GM23338 (cell line): ENCODE measurements around the gene BICDL1. TPM values are rescaled to one million over a fixed set of nuclear protein-coding genes. Genes with fewer than 3 reads are reported as not detected.

Experiments
- ATAC-seq: fragments of 200-7000 bp; cut with Tn5 transposase; 3 replicates; pipeline ENCODE4 v1.9.1; 2020
- DNase-seq: peaks from one replicate; pipeline ENCODE4 v3.0.0-alpha.2; 2015; ENCODE audit warnings: low spot score
- H2AFZ ChIP-seq: fragments of 200-600 bp; sonication (generic); 2 replicates; pipeline ENCODE4 v1.8.0; 2016; ENCODE audit warnings: antibody characterized with exemption, mild to moderate bottlenecking, moderate library complexity
- H3F3A ChIP-seq: fragments of 200-600 bp; sonication (generic); replicated peaks from 2 replicates; pipeline ENCODE4 v1.8.0; 2017; ENCODE audit warnings: antibody characterized with exemption, mixed run types, low read depth
- H3K27ac ChIP-seq: fragments of 200-600 bp; sonication (generic); 2 replicates; pipeline ENCODE4 v1.6.1; 2016; ENCODE audit warnings: low read depth
- H3K27me3 ChIP-seq: fragments of 200-600 bp; sonication (generic); 2 replicates; pipeline ENCODE4 v1.8.0; 2016; ENCODE audit warnings: mild to moderate bottlenecking, mixed run types, moderate library complexity; ENCODE audit not compliant: insufficient read depth
- H3K36me3 ChIP-seq: fragments of 200-600 bp; sonication (generic); 2 replicates; pipeline ENCODE4 v1.8.0; 2016; ENCODE audit warnings: mild to moderate bottlenecking; ENCODE audit not compliant: insufficient read depth
- H3K4me1 ChIP-seq: fragments of 200-600 bp; sonication (generic); 2 replicates; pipeline ENCODE4 v1.8.0; 2016; ENCODE audit warnings: mild to moderate bottlenecking, moderate library complexity; ENCODE audit not compliant: insufficient read depth
- H3K4me2 ChIP-seq: fragments of 200-600 bp; sonication (generic); 2 replicates; pipeline ENCODE4 v1.7.1; 2017; ENCODE audit warnings: mixed run types
- H3K4me3 ChIP-seq: fragments of 200-600 bp; sonication (generic); 2 replicates; pipeline ENCODE4 v1.6.1; 2016; ENCODE audit warnings: mixed run types
- H3K79me2 ChIP-seq: fragments of 200-600 bp; sonication (generic); replicated peaks from 2 replicates; pipeline ENCODE4 v1.8.0; 2017; ENCODE audit warnings: mild to moderate bottlenecking; ENCODE audit not compliant: insufficient read depth
- H3K9me2 ChIP-seq: fragments of 200-600 bp; sonication (generic); 2 replicates; pipeline ENCODE4 v1.8.0; 2017; ENCODE audit not compliant: insufficient read depth
- H4K20me1 ChIP-seq: fragments of 200-600 bp; sonication (generic); replicated peaks from 2 replicates; pipeline ENCODE4 v1.8.0; 2017; ENCODE audit warnings: mild to moderate bottlenecking; ENCODE audit not compliant: insufficient read depth
- H3K27ac Mint-ChIP-seq: 2 replicates; pipeline ENCODE4 v1.8.0; 2020; ENCODE audit warnings: inconsistent platforms, mild to moderate bottlenecking, moderate library complexity, mixed read lengths
- H3K27me3 Mint-ChIP-seq: 3 replicates; pipeline ENCODE4 v1.8.0; 2022; ENCODE audit warnings: low read depth, mild to moderate bottlenecking, moderate library complexity, mixed read lengths, inconsistent platforms; ENCODE audit not compliant: insufficient read depth, poor library complexity
- H3K36me3 Mint-ChIP-seq: 3 replicates; pipeline ENCODE4 v1.8.0; 2021; ENCODE audit warnings: low read depth, mild to moderate bottlenecking, inconsistent platforms, moderate library complexity, mixed read lengths
- H3K4me1 Mint-ChIP-seq: 3 replicates; pipeline ENCODE4 v1.8.0; 2020; ENCODE audit warnings: mild to moderate bottlenecking, inconsistent platforms, mixed read lengths
- H3K4me3 Mint-ChIP-seq: 3 replicates; pipeline ENCODE4 v1.8.0; 2021; ENCODE audit warnings: moderate library complexity, mild to moderate bottlenecking, inconsistent platforms, mixed read lengths
- H3K9me3 Mint-ChIP-seq: 3 replicates; pipeline ENCODE4 v1.8.0; 2020; ENCODE audit warnings: moderate library complexity, mild to moderate bottlenecking, inconsistent platforms, mixed read lengths
- EZH2 ChIP-seq: fragments of 200-600 bp; sonication (generic); IDR thresholded peaks from one replicate; pipeline ENCODE4 v1.8.0; 2017; ENCODE audit warnings: antibody characterized with exemption, mild to moderate bottlenecking, low read depth; ENCODE audit not compliant: unreplicated experiment
- EZH2phosphoT487 ChIP-seq: fragments of 200-600 bp; sonication (generic); IDR thresholded peaks from one replicate; pipeline ENCODE4 v1.8.1; 2018; ENCODE audit warnings: antibody characterized with exemption; ENCODE audit not compliant: unreplicated experiment
- JUNB ChIP-seq: IDR thresholded peaks from one replicate; pipeline ENCODE4 v1.6.1; 2016; ENCODE audit warnings: antibody characterized with exemption; ENCODE audit not compliant: unreplicated experiment
- NANOG ChIP-seq: IDR thresholded peaks from 2 replicates; pipeline ENCODE4 v1.6.1; 2016; ENCODE audit warnings: antibody characterized with exemption, borderline replicate concordance
- ZNF114 ChIP-seq: fragments of 250-450 bp; sonication (Bioruptor Pico); IDR thresholded peaks from 2 replicates; pipeline ENCODE4 v1.5.0; 2020; ENCODE audit warnings: mild to moderate bottlenecking, moderate library complexity
- polyA plus RNA-seq: library from polyadenylated mRNA; unstranded; fragments of >200 nt; fragmentation: Nextera tagmentation; extraction: Ambion mirVana; gene quantifications from 2 replicates; pipeline ENCODE4 v1.2.1, GENCODE V29; 2016
- total RNA-seq: library from RNA; depleted of rRNA; stranded (reverse); fragments of >200 nt; shearing (Covaris generic); gene quantifications from 2 replicates; pipeline ENCODE4 v1.2.3, GENCODE V29; 2014
- TF ChIP-seq, protein P1 (sequence below): IDR thresholded peaks from 2 replicates; pipeline ENCODE4 v1.6.1; 2016; ENCODE audit warnings: antibody characterized with exemption
- TF ChIP-seq, protein P2 (sequence below): fragments of 250-450 bp; sonication (Bioruptor Pico); IDR thresholded peaks from 2 replicates; pipeline ENCODE4 v1.5.0; 2020; ENCODE audit warnings: mild to moderate bottlenecking, moderate library complexity
- TF ChIP-seq, protein P3 (sequence below), 2 experiments: fragments of 200-600 bp in 1 of 2; sonication (generic) in 1 of 2; conservative IDR thresholded peaks; 2 replicates each; pipeline versions ENCODE4 v1.5.1 to v1.6.1; 2016 to 2017; ENCODE audit warnings: antibody characterized with exemption in 2 of 2, low read depth in 2 of 2, mild to moderate bottlenecking in 2 of 2, moderate library complexity in 1 of 2
- TF ChIP-seq, protein P4 (sequence below): IDR thresholded peaks from one replicate; pipeline ENCODE4 v1.6.1; 2018; ENCODE audit warnings: antibody characterized with exemption; ENCODE audit not compliant: unreplicated experiment

BICDL1 gene
- total and polyA plus RNA-seq, 2 experiments from 2014 or later = 14.0 to 25.7 TPM

DNA sequence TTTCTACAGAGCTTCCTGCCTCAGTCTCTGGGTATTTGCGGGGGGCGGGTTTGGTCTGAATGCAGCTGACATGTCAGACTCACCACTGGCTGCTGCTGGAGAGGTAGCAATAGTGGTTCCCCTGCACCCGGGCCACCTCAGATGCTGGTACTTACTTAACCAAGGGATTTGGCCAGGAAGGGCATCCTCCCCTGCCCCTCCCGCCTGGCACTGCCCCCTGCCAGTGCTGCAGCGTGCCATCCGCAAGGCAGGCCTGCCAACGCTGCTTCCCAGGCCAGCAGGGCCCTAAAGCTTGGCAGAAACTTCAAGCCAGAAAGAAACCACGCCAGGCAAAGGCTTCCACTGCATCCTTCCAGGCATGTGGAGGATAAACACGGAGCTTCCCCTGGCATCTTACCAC, 105.4 kb downstream of the BICDL1 start (continued):
- TF ChIP-seq, protein P1, sequence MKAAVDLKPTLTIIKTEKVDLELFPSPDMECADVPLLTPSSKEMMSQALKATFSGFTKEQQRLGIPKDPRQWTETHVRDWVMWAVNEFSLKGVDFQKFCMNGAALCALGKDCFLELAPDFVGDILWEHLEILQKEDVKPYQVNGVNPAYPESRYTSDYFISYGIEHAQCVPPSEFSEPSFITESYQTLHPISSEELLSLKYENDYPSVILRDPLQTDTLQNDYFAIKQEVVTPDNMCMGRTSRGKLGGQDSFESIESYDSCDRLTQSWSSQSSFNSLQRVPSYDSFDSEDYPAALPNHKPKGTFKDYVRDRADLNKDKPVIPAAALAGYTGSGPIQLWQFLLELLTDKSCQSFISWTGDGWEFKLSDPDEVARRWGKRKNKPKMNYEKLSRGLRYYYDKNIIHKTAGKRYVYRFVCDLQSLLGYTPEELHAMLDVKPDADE = no peak
- TF ChIP-seq EZH2 = no peak
- TF ChIP-seq, protein P2, sequence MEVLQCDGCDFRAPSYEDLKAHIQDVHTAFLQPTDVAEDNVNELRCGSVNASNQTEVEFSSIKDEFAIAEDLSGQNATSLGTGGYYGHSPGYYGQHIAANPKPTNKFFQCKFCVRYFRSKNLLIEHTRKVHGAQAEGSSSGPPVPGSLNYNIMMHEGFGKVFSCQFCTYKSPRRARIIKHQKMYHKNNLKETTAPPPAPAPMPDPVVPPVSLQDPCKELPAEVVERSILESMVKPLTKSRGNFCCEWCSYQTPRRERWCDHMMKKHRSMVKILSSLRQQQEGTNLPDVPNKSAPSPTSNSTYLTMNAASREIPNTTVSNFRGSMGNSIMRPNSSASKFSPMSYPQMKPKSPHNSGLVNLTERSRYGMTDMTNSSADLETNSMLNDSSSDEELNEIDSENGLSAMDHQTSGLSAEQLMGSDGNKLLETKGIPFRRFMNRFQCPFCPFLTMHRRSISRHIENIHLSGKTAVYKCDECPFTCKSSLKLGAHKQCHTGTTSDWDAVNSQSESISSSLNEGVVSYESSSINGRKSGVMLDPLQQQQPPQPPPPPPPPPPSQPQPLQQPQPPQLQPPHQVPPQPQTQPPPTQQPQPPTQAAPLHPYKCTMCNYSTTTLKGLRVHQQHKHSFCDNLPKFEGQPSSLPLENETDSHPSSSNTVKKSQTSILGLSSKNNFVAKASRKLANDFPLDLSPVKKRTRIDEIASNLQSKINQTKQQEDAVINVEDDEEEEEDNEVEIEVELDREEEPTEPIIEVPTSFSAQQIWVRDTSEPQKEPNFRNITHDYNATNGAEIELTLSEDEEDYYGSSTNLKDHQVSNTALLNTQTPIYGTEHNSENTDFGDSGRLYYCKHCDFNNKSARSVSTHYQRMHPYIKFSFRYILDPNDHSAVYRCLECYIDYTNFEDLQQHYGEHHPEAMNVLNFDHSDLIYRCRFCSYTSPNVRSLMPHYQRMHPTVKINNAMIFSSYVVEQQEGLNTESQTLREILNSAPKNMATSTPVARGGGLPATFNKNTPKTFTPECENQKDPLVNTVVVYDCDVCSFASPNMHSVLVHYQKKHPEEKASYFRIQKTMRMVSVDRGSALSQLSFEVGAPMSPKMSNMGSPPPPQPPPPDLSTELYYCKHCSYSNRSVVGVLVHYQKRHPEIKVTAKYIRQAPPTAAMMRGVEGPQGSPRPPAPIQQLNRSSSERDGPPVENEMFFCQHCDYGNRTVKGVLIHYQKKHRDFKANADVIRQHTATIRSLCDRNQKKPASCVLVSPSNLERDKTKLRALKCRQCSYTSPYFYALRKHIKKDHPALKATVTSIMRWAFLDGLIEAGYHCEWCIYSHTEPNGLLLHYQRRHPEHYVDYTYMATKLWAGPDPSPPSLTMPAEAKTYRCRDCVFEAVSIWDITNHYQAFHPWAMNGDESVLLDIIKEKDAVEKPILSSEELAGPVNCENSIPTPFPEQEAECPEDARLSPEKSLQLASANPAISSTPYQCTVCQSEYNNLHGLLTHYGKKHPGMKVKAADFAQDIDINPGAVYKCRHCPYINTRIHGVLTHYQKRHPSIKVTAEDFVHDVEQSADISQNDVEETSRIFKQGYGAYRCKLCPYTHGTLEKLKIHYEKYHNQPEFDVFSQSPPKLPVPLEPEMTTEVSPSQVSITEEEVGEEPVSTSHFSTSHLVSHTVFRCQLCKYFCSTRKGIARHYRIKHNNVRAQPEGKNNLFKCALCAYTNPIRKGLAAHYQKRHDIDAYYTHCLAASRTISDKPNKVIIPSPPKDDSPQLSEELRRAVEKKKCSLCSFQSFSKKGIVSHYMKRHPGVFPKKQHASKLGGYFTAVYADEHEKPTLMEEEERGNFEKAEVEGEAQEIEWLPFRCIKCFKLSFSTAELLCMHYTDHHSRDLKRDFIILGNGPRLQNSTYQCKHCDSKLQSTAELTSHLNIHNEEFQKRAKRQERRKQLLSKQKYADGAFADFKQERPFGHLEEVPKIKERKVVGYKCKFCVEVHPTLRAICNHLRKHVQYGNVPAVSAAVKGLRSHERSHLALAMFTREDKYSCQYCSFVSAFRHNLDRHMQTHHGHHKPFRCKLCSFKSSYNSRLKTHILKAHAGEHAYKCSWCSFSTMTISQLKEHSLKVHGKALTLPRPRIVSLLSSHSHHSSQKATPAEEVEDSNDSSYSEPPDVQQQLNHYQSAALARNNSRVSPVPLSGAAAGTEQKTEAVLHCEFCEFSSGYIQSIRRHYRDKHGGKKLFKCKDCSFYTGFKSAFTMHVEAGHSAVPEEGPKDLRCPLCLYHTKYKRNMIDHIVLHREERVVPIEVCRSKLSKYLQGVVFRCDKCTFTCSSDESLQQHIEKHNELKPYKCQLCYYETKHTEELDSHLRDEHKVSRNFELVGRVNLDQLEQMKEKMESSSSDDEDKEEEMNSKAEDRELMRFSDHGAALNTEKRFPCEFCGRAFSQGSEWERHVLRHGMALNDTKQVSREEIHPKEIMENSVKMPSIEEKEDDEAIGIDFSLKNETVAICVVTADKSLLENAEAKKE = no peak

DNA sequence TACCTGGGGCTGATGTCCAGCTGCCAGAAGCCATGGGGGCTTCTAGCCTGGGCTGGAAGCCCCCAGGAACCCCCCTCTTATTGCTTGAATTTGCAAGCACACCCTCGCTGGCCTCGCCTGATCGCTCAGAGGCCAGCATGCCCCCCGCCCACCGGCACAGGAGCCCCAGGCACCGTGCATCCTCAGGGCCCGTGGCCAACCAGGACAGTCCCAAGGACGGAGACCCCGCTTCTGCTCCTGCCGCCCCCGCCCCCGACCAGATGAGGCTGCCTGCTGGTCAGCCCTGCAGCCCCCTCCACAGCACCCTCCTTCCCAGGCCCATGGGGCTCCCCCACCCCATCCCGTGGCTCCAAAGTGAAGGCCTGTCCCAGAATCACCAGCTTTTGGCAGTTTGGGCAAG, 106.3 kb downstream of the BICDL1 start:
- Histone ChIP-seq H2AFZ (no peak overlapping the region), H3K4me3 (no peak overlapping the region), H3K27me3 (no peaks in the 10 kb centered on the region), H3K36me3 (no peaks in the 10 kb centered on the region; the same call in 1 of the 2 replicates), H4K20me1 (no peaks in the 10 kb centered on the region), H3K4me1 (peaks cover 30% of the 10 kb centered on the region), H3K27ac (peak overlapping the region; percentile 95), H3K79me2 (0 out of 2 replicates have a peak, but pooled peaks cover 3% of the 10 kb centered on the region), H3F3A (peaks cover 13% of the 10 kb centered on the region), H3K4me2 (no peak overlapping the region), H3K9me2 (no peaks in the 10 kb centered on the region)
- H3K36me3 Mint-ChIP-seq = peaks cover 31% of the 10 kb centered on the region
- no peak for ATAC-seq
- H3K4me1 Mint-ChIP-seq = peaks cover 51% of the 10 kb centered on the region
- no peak for DNase-seq
- TF ChIP-seq, protein P3, sequence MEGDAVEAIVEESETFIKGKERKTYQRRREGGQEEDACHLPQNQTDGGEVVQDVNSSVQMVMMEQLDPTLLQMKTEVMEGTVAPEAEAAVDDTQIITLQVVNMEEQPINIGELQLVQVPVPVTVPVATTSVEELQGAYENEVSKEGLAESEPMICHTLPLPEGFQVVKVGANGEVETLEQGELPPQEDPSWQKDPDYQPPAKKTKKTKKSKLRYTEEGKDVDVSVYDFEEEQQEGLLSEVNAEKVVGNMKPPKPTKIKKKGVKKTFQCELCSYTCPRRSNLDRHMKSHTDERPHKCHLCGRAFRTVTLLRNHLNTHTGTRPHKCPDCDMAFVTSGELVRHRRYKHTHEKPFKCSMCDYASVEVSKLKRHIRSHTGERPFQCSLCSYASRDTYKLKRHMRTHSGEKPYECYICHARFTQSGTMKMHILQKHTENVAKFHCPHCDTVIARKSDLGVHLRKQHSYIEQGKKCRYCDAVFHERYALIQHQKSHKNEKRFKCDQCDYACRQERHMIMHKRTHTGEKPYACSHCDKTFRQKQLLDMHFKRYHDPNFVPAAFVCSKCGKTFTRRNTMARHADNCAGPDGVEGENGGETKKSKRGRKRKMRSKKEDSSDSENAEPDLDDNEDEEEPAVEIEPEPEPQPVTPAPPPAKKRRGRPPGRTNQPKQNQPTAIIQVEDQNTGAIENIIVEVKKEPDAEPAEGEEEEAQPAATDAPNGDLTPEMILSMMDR (conservative IDR thresholded peaks at IDR 0.05; ENCODE audit: low read depth in 2 of 2) = no peak
- TF ChIP-seq NANOG (no peak), EZH2phosphoT487 (no peak), JUNB (no peak), ZNF114 (CRISPR knock-in tag) (no peak)
- TF ChIP-seq, protein P4, sequence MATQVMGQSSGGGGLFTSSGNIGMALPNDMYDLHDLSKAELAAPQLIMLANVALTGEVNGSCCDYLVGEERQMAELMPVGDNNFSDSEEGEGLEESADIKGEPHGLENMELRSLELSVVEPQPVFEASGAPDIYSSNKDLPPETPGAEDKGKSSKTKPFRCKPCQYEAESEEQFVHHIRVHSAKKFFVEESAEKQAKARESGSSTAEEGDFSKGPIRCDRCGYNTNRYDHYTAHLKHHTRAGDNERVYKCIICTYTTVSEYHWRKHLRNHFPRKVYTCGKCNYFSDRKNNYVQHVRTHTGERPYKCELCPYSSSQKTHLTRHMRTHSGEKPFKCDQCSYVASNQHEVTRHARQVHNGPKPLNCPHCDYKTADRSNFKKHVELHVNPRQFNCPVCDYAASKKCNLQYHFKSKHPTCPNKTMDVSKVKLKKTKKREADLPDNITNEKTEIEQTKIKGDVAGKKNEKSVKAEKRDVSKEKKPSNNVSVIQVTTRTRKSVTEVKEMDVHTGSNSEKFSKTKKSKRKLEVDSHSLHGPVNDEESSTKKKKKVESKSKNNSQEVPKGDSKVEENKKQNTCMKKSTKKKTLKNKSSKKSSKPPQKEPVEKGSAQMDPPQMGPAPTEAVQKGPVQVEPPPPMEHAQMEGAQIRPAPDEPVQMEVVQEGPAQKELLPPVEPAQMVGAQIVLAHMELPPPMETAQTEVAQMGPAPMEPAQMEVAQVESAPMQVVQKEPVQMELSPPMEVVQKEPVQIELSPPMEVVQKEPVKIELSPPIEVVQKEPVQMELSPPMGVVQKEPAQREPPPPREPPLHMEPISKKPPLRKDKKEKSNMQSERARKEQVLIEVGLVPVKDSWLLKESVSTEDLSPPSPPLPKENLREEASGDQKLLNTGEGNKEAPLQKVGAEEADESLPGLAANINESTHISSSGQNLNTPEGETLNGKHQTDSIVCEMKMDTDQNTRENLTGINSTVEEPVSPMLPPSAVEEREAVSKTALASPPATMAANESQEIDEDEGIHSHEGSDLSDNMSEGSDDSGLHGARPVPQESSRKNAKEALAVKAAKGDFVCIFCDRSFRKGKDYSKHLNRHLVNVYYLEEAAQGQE = no peak
- H3K27me3 Mint-ChIP-seq = peaks cover 12% of the 10 kb centered on the region
- peak overlapping the region; percentile 80; the same call in 1 of the 2 replicates for H3K27ac Mint-ChIP-seq
- H3K9me3 Mint-ChIP-seq = no peaks in the 10 kb centered on the region
- H3K4me3 Mint-ChIP-seq = no peak overlapping the region
